Skeletal muscle satellite cell (primary cell): Measurements from ENCODE around the gene LYRM4.

Experiments used
- H3K27me3 ChIP-seq: 2 replicates; pipeline ENCODE4 v1.7.0; 2013; ENCODE audit warnings: low read length; ENCODE audit not compliant: control insufficient read depth, insufficient read depth
- H3K36me3 ChIP-seq: 2 replicates; pipeline ENCODE4 v1.7.0; 2013; ENCODE audit warnings: mild to moderate bottlenecking, control low read depth, low read length; ENCODE audit not compliant: insufficient read depth
- H3K4me1 ChIP-seq: 2 replicates; pipeline ENCODE4 v1.7.0; 2013; ENCODE audit warnings: low read length; ENCODE audit not compliant: control insufficient read depth, insufficient read depth
- H3K4me2 ChIP-seq: 2 replicates; pipeline ENCODE4 v1.7.0; 2013; ENCODE audit warnings: mild to moderate bottlenecking, low read length
- H3K4me3 ChIP-seq: 2 replicates; pipeline ENCODE4 v1.7.0; 2013; ENCODE audit warnings: low read length
- H3K9ac ChIP-seq: 2 replicates; pipeline ENCODE4 v1.7.0; 2013; ENCODE audit warnings: mild to moderate bottlenecking, low read depth, low read length, moderate library complexity
- H3K9me3 ChIP-seq: replicated peaks from 2 replicates; pipeline ENCODE4 v1.7.0; 2013; ENCODE audit warnings: mild to moderate bottlenecking, control low read depth, low read length

LYRM4 gene

DNA sequence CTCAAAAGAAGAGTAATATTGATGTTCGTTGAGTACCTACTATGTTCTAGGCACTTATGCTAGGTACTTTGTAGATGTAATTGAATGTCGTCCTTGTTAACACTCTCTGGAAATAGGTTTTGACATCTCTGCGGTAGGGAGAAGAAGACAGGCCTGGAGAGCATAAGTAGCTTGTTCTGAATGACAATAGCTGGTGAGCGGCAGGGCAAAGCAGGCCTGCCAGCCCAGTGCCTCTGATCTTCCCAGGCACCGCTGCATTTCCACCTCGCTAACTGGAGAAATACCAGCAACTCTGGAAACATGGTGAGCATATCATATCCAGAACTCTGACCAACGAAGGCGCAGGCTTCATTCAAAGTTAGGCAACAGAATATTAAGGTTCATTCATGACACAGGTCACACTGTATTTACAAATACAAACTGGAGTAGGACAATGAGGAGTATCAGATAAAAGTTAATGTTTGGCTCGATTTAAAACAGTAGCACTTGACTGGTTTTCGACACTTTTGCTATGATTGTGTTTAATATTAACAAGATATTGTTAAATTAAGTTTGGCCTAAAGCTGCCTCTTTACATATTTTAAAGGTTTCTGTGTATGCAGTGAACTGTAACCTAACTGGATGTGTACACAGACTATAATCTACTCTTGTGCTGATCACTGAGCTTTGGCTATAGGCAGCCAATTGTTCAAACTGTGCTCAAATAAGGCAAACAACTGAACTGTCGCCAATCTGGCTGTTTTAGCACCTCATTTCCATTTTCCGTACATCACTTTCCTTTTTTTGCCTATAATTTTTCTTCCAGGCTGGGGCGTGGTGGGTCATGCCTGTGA is 121.5 kb downstream of the LYRM4 start:
- no peaks in the 10 kb centered on the region for H3K36me3 ChIP-seq
- H3K4me1 ChIP-seq, result no peaks in the 10 kb centered on the region
- no peak overlapping the region for H3K4me2 ChIP-seq
- no peak overlapping the region for H3K9ac ChIP-seq
- no peak overlapping the region for H3K4me3 ChIP-seq
- H3K27me3 ChIP-seq, result no peaks in the 10 kb centered on the region
- no peaks in the 10 kb centered on the region for H3K9me3 ChIP-seq

- Histone ChIP-seq H3K4me1 (no peaks in the 10 kb centered on the region), H3K4me2 (no peak overlapping the region), H3K36me3 (no peaks in the 10 kb centered on the region), H3K4me3 (no peak overlapping the region), H3K9ac (no peak overlapping the region), H3K27me3 (no peaks in the 10 kb centered on the region), H3K9me3 (no peaks in the 10 kb centered on the region)
Measured at GRCh38 chr6:5136851-5137250, 123.9 kb downstream of the LYRM4 start.

- H3K27me3 ChIP-seq, result no peaks in the 10 kb centered on the region
- H3K9me3 ChIP-seq, result no peaks in the 10 kb centered on the region
- H3K4me3 ChIP-seq, result no peak overlapping the region
- H3K4me1 ChIP-seq, result no peaks in the 10 kb centered on the region
- no peak overlapping the region for H3K9ac ChIP-seq
- no peaks in the 10 kb centered on the region for H3K36me3 ChIP-seq
- no peak overlapping the region for H3K4me2 ChIP-seq
Measured at GRCh38 chr6:5135788-5136376, 124.9 kb downstream of the LYRM4 start.

DNA sequence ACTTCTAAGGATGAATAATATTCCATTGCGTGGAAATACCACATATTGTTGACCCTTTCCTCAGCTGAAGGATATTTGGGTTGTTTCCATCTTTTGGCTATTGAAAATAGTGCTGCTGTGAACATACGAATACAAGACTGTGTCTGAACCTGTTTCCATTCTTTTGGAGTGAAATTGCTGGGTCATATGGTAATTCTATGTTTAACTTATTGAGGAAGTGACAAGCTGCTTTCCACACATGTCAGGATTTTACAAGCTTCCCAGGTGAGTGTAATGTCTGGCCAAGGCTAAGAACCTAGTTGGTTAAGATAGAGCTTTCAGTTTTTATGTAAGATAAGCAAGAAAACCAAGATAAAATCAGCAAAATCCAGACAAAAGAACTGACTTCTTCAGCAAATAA is 126.8 kb downstream of the LYRM4 start:
- no peaks in the 10 kb centered on the region for H3K9me3 ChIP-seq
- no peak overlapping the region for H3K9ac ChIP-seq
- H3K36me3 ChIP-seq, result no peaks in the 10 kb centered on the region

GRCh38 chr6:5132731-5133130 is 128.0 kb downstream of the LYRM4 start:
- Histone ChIP-seq H3K9me3 (no peaks in the 10 kb centered on the region), H3K27me3 (no peaks in the 10 kb centered on the region), H3K36me3 (no peaks in the 10 kb centered on the region), H3K4me3 (no peak overlapping the region), H3K4me1 (no peaks in the 10 kb centered on the region), H3K9ac (no peak overlapping the region), H3K4me2 (peak overlapping the region; percentile 3)

More for the DNA sequence above, 126.8 kb downstream of the LYRM4 start:
- no peaks in the 10 kb centered on the region for H3K4me1 ChIP-seq
- no peak overlapping the region for H3K4me2 ChIP-seq
- no peaks in the 10 kb centered on the region for H3K27me3 ChIP-seq
- H3K4me3 ChIP-seq, result no peak overlapping the region

- no peak overlapping the region for H3K4me3 ChIP-seq
- H3K9me3 ChIP-seq, result no peaks in the 10 kb centered on the region
- no peak overlapping the region for H3K4me2 ChIP-seq
- H3K4me1 ChIP-seq, result peaks cover 10% of the 10 kb centered on the region
- no peaks in the 10 kb centered on the region for H3K36me3 ChIP-seq
- H3K9ac ChIP-seq, result no peak overlapping the region
- no peaks in the 10 kb centered on the region for H3K27me3 ChIP-seq
Measured at GRCh38 chr6:5130135-5130866, 130.4 kb downstream of the LYRM4 start.

- no peak overlapping the region for H3K9ac ChIP-seq
- no peaks in the 10 kb centered on the region for H3K9me3 ChIP-seq
- H3K36me3 ChIP-seq, result no peaks in the 10 kb centered on the region
- H3K4me3 ChIP-seq, result no peak overlapping the region
- H3K4me1 ChIP-seq, result peaks cover 17% of the 10 kb centered on the region
- no peak overlapping the region for H3K4me2 ChIP-seq
- H3K27me3 ChIP-seq, result no peaks in the 10 kb centered on the region
Measured at GRCh38 chr6:5128351-5128750, 132.4 kb downstream of the LYRM4 start.

- H3K9ac ChIP-seq, result no peak overlapping the region
- no peaks in the 10 kb centered on the region for H3K27me3 ChIP-seq
- H3K4me3 ChIP-seq, result no peak overlapping the region
- H3K9me3 ChIP-seq, result no peaks in the 10 kb centered on the region
- no peak overlapping the region for H3K4me2 ChIP-seq
- H3K36me3 ChIP-seq, result no peaks in the 10 kb centered on the region
- peaks cover 17% of the 10 kb centered on the region for H3K4me1 ChIP-seq
Measured at GRCh38 chr6:5127106-5127687, 133.6 kb downstream of the LYRM4 start.

DNA sequence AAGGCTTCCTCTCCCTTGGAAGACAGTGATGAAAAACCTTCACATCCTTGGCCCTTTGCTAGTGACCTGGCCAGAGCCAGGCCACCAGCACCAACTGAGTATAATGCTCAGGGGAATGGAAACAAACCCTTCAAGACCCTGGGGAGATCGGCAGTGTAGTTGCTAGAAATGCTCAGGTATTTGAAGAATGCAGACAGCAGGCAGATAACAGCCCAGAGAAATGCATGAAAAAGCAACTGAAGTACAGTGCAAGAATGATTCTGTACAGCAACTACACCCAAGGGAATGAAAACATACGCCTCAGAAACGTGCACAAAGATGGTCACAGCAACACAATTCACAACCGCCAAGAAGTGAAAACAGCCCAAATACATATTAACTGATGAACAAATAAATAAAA is 134.5 kb downstream of the LYRM4 start:
- Histone ChIP-seq H3K9ac (no peak overlapping the region), H3K4me3 (no peak overlapping the region), H3K27me3 (no peaks in the 10 kb centered on the region), H3K9me3 (no peaks in the 10 kb centered on the region), H3K4me2 (no peak overlapping the region), H3K36me3 (no peaks in the 10 kb centered on the region), H3K4me1 (peaks cover 17% of the 10 kb centered on the region)

- H3K36me3 ChIP-seq, result no peaks in the 10 kb centered on the region
- no peaks in the 10 kb centered on the region for H3K9me3 ChIP-seq
- no peak overlapping the region for H3K9ac ChIP-seq
- H3K4me1 ChIP-seq, result peaks cover 17% of the 10 kb centered on the region
- no peaks in the 10 kb centered on the region for H3K27me3 ChIP-seq
- H3K4me3 ChIP-seq, result no peak overlapping the region
- H3K4me2 ChIP-seq, result no peak overlapping the region
Measured at GRCh38 chr6:5125152-5126006, 135.4 kb downstream of the LYRM4 start.

- H3K4me2 ChIP-seq, result no peak overlapping the region
- no peaks in the 10 kb centered on the region for H3K36me3 ChIP-seq
- H3K27me3 ChIP-seq, result no peaks in the 10 kb centered on the region
- H3K9ac ChIP-seq, result no peak overlapping the region
- peaks cover 17% of the 10 kb centered on the region for H3K4me1 ChIP-seq
- H3K9me3 ChIP-seq, result no peaks in the 10 kb centered on the region
- no peak overlapping the region for H3K4me3 ChIP-seq
Measured at GRCh38 chr6:5124526-5124925, 136.2 kb downstream of the LYRM4 start.
